Caco-2 (cell line): ENCODE results near the gene CDCA8. TPM values are rescaled to one million over a fixed set of nuclear protein-coding genes. Genes with fewer than 3 reads are reported as not detected.

Experiments used
- BruUV-seq: library from RNA; stranded (reverse); fragments of 400-500 nt; replicated peaks from 2 replicates; lab custom pipeline; 2021; lab: Mats Ljungman, UMichigan
- CTCF ChIA-PET: fragments of 300-600 bp; sonication (Branson Sonifier 250); formaldehyde crosslinking; loops from one replicate; lab custom pipeline; 2022; ENCODE audit warnings: antibody characterized with exemption; lab: Charles Lee
- POLR2A ChIA-PET: fragments of 300-600 bp; sonication (Branson Sonifier 250); formaldehyde crosslinking; loops from one replicate; lab custom pipeline; 2022; ENCODE audit warnings: antibody characterized with exemption; lab: Charles Lee
- DNase-seq, 2 experiments: peaks; one replicate each; pipeline versions ENCODE4 v3.0.0 to v3.0.0-alpha.2; 2020 to 2022
- H3K27me3 ChIP-seq: replicated peaks from 2 replicates; pipeline ENCODE4 v1.6.0; 2011; ENCODE audit warnings: low read length; ENCODE audit not compliant: control insufficient read depth, insufficient read depth
- H3K36me3 ChIP-seq: 2 replicates; pipeline ENCODE4 v1.5.1; 2011; ENCODE audit warnings: low read length; ENCODE audit not compliant: control insufficient read depth, insufficient read depth
- H3K4me1 ChIP-seq: fragments of 250-450 bp; sonication (Bioruptor Pico); 2 replicates; pipeline ENCODE4 v1.5.1; 2020; ENCODE audit warnings: mild to moderate bottlenecking
- H3K4me3 ChIP-seq: 2 replicates; pipeline ENCODE4 v1.5.1; 2011; ENCODE audit warnings: low read depth, mild to moderate bottlenecking, control low read depth, low read length
- H3K9me3 ChIP-seq: fragments of 250-450 bp; sonication (Bioruptor Pico); 2 replicates; pipeline ENCODE4 v1.5.1; 2020; ENCODE audit warnings: mild to moderate bottlenecking, moderate library complexity
- H3K27ac Mint-ChIP-seq: one replicate; pipeline ENCODE4 v1.8.0; 2022; ENCODE audit warnings: mixed read lengths; ENCODE audit not compliant: unreplicated experiment
- H3K27me3 Mint-ChIP-seq: one replicate; pipeline ENCODE4 v1.8.0; 2022; ENCODE audit warnings: mixed read lengths; ENCODE audit not compliant: insufficient read depth, unreplicated experiment
- H3K36me3 Mint-ChIP-seq: one replicate; pipeline ENCODE4 v1.8.0; 2022; ENCODE audit warnings: mild to moderate bottlenecking, mixed read lengths; ENCODE audit not compliant: insufficient read depth, unreplicated experiment
- H3K4me1 Mint-ChIP-seq: one replicate; pipeline ENCODE4 v1.8.0; 2022; ENCODE audit warnings: low read depth, mixed read lengths; ENCODE audit not compliant: unreplicated experiment
- H3K4me3 Mint-ChIP-seq: one replicate; pipeline ENCODE4 v1.8.0; 2022; ENCODE audit warnings: mild to moderate bottlenecking, moderate library complexity, mixed read lengths; ENCODE audit not compliant: unreplicated experiment
- H3K9me3 Mint-ChIP-seq: one replicate; pipeline ENCODE4 v1.8.0; 2022; ENCODE audit warnings: mixed read lengths; ENCODE audit not compliant: unreplicated experiment
- intact Hi-C: fragments of 100-400 bp; cut with micrococcal nuclease; formaldehyde crosslinking; loops from one replicate; pipeline ENCODE4 v1.10.0; 2022; ENCODE audit not compliant: unreplicated experiment
- total RNA-seq: library from RNA; stranded (reverse); gene quantifications from 2 replicates; pipeline ENCODE4 v1.2.3, GENCODE V29; 2022
- TF ChIP-seq, protein P1 (sequence below), 2 experiments: fragments of 200-600 bp in 1 of 2; IDR thresholded peaks; 1 replicate in 1 of 2; 2 replicates in 1 of 2; pipeline versions ENCODE4 v1.5.1 to v1.8.0; 2011 to 2022; ENCODE audit warnings: antibody characterized with exemption in 1 of 2, control low read depth in 1 of 2, inconsistent platforms in 1 of 2, low read depth in 1 of 2, low read length in 1 of 2, mild to moderate bottlenecking in 1 of 2, moderate library complexity in 1 of 2; ENCODE audit not compliant: insufficient read depth in 1 of 2, severe bottlenecking in 1 of 2, unreplicated experiment in 1 of 2

The CDCA8 gene
- total RNA-seq, 1 experiment from 2014 or later: 37.0 TPM

DNA sequence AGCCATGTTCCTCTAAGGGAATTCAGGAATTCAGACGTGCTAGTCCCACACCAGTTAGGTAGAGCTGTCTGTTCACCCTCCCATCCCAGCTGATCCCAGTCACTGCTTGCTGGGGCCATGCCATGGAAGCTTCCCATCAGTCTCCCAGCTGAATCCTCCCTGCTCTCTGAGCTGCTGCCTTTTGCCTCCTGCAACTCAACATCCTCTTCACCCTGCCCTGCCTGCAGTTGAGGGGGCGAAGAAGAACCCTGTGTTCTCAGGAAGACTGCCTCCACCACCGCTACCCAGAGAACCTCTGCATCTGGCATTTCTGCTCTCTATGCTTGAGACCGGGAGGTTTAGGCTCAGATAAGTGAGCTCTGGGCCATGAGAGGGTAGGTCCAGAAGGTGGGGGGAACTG, 16.2 kb downstream of the CDCA8 start:
- no peak for DNase-seq
- POLR2A ChIA-PET: no interaction called here
- Histone ChIP-seq H3K27me3 (no peaks in the 10 kb centered on the region), H3K9me3 (no peaks in the 10 kb centered on the region), H3K4me3 (no peak overlapping the region), H3K4me1 (no peaks in the 10 kb centered on the region), H3K36me3 (no peaks in the 10 kb centered on the region)
- Mint-ChIP-seq H3K4me1 (no peaks in the 10 kb centered on the region), H3K27ac (no peak overlapping the region), H3K27me3 (no peaks in the 10 kb centered on the region), H3K9me3 (no peaks in the 10 kb centered on the region), H3K4me3 (no peak overlapping the region), H3K36me3 (peaks cover 43% of the 10 kb centered on the region)
- intact Hi-C loops: no loop called here
- CTCF ChIA-PET: no interaction called here
- TF ChIP-seq, protein P1, sequence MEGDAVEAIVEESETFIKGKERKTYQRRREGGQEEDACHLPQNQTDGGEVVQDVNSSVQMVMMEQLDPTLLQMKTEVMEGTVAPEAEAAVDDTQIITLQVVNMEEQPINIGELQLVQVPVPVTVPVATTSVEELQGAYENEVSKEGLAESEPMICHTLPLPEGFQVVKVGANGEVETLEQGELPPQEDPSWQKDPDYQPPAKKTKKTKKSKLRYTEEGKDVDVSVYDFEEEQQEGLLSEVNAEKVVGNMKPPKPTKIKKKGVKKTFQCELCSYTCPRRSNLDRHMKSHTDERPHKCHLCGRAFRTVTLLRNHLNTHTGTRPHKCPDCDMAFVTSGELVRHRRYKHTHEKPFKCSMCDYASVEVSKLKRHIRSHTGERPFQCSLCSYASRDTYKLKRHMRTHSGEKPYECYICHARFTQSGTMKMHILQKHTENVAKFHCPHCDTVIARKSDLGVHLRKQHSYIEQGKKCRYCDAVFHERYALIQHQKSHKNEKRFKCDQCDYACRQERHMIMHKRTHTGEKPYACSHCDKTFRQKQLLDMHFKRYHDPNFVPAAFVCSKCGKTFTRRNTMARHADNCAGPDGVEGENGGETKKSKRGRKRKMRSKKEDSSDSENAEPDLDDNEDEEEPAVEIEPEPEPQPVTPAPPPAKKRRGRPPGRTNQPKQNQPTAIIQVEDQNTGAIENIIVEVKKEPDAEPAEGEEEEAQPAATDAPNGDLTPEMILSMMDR (IDR thresholded peaks at IDR 0.05; ENCODE audit: insufficient read depth in 1 of 2, low read depth in 1 of 2, low read length in 1 of 2, severe bottlenecking in 1 of 2, unreplicated experiment in 1 of 2): no peak
- BruUV-seq: no TSS peak

GRCh38 chr1:37714226-37714625, 21.9 kb downstream of the CDCA8 start:
- POLR2A ChIA-PET: no interaction called here
- H3K36me3 Mint-ChIP-seq: peaks cover 6% of the 10 kb centered on the region
- Histone ChIP-seq H3K4me1 (no peaks in the 10 kb centered on the region), H3K4me3 (no peak overlapping the region), H3K36me3 (no peaks in the 10 kb centered on the region), H3K27me3 (no peaks in the 10 kb centered on the region), H3K9me3 (no peaks in the 10 kb centered on the region)
- no TSS peak for BruUV-seq
- H3K27me3 Mint-ChIP-seq: no peaks in the 10 kb centered on the region
- DNase-seq: no peak
- TF ChIP-seq, protein P1 (IDR thresholded peaks at IDR 0.05; ENCODE audit: insufficient read depth in 1 of 2, low read depth in 1 of 2, low read length in 1 of 2, severe bottlenecking in 1 of 2, unreplicated experiment in 1 of 2): no peak
- H3K4me1 Mint-ChIP-seq: no peaks in the 10 kb centered on the region
- CTCF ChIA-PET: no interaction called here
- no peaks in the 10 kb centered on the region for H3K9me3 Mint-ChIP-seq
- H3K4me3 Mint-ChIP-seq: no peak overlapping the region
- H3K27ac Mint-ChIP-seq: no peak overlapping the region
- intact Hi-C loops: no loop called here

DNA sequence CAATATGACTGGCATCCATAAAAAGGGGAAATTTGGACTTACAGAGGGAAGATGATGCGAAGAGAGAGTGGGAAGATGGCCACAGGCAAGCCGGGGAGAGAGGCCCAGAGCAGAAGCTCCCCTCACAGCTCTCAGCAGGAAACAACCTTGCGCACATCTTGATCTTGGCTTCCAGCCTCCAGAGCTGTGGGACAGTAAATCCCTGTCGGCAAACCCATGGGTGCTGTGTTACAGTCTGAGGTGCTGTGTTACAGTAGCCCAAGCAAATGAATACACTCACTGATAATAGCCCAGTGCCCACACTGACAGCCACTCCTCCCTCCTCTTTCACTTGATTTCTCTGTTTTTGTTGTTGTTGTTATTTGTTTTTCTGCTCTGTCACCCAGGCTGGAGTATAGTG, 22.4 kb downstream of the CDCA8 start:
- Mint-ChIP-seq H3K9me3 (no peaks in the 10 kb centered on the region), H3K27me3 (no peaks in the 10 kb centered on the region), H3K27ac (no peak overlapping the region), H3K4me1 (no peaks in the 10 kb centered on the region), H3K36me3 (peaks cover 1% of the 10 kb centered on the region), H3K4me3 (no peak overlapping the region)
- Histone ChIP-seq H3K4me3 (no peak overlapping the region), H3K36me3 (no peaks in the 10 kb centered on the region), H3K27me3 (no peaks in the 10 kb centered on the region), H3K9me3 (no peaks in the 10 kb centered on the region), H3K4me1 (no peaks in the 10 kb centered on the region)
- ChIA-PET POLR2A (no interaction called here), CTCF (interaction anchor here (0.6 kb wide), 1 partner anchor 23 kb away, joined by 3 read pairs; the partner anchor contains the start of gene CDCA8)
- TF ChIP-seq, protein P1 (IDR thresholded peaks at IDR 0.05; ENCODE audit: insufficient read depth in 1 of 2, low read depth in 1 of 2, low read length in 1 of 2, severe bottlenecking in 1 of 2, unreplicated experiment in 1 of 2): no peak
- intact Hi-C loops: no loop called here
- no TSS peak for BruUV-seq
- DNase-seq: no peak
